ENCODE data around the gene TPSD1. TPM values are rescaled to one million over a fixed set of nuclear protein-coding genes. Genes with fewer than 3 reads are reported as not detected.

The TPSD1 gene
- total and polyA plus RNA-seq, 2 donors (not counting 1 experiment from before 2014, with no cell fraction given) = not detected

DNA sequence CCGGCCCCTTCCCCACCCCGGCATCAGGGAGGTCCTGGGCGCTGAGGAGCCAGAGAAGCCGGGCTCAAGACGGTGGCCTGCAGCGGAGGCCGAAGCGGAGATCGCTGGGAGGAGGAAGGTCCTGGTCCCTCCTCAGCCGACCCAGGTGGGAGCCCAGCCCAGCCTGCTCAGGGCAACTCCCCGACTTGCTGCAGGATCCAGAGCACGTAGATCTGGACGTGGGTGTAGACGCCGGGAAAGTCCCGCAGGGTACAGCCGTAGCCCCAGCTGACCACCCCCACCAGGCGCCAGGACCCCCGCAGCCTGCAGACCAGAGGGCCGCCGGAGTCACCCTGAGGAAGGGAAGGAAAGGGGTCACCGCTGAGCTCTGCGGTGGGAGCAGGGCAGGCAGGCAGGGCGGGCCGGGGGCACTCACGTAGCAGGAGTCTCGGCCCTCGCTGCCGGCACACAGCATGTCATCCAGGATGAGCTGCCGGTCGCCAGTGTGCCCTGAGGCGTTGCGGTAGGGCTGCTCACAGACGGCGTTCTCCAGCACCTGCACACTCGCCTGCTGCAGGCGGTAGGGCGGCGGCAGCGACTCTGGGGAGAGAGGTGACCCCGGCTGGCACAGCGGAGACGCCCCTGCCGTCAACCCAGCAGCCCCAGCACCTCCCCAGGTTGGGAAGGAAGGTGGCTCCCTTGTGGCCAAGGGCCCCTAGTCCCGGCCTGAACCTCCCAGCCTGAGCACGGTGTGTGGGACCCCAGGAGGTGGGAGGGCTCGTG, 5.4 kb downstream of the TPSD1 start:
- Histone ChIP-seq H3K79me2 (ENCODE audit: control insufficient read depth, insufficient read depth, low read length) (no peaks in the 10 kb centered on the region), H4K20me1 (ENCODE audit: control insufficient read depth, insufficient read depth, low read length, poor library complexity, severe bottlenecking) (no peaks in the 10 kb centered on the region), H3K27ac (ENCODE audit: low read length in 2 of 2) (no peak overlapping the region), H2AFZ (ENCODE audit: insufficient read depth, low read depth, low read length, poor library complexity, severe bottlenecking) (no peak overlapping the region), H3K36me3 (replicated peaks in 1 of 2; ENCODE audit: control extremely low read depth in 1 of 2, control insufficient read depth in 1 of 2, extremely low read depth in 1 of 2, insufficient read depth in 2 of 2, low read length in 1 of 2) (no peaks in the 10 kb centered on the region), H3K9ac (ENCODE audit: low read length) (no peak overlapping the region), H3K9me3 (ENCODE audit: control extremely low read depth in 1 of 3, control insufficient read depth in 2 of 3, insufficient read depth in 1 of 3, low read length in 2 of 3) (peaks cover 0 to 8% (median 0%) of the 10 kb centered on the region in 3 donors), H3K4me2 (replicated peaks; ENCODE audit: low read depth, low read length, poor library complexity, severe bottlenecking) (no peak overlapping the region), H3K27me3 (replicated peaks in 1 of 4; ENCODE audit: control extremely low read depth in 1 of 4, control insufficient read depth in 3 of 4, insufficient read depth in 4 of 4, low read length in 3 of 4) (peaks cover 0 to 60% (median 12%) of the 10 kb centered on the region in 4 experiments), H3K4me3 (ENCODE audit: control extremely low read depth in 1 of 5, extremely low read depth in 1 of 5, insufficient read depth in 1 of 5, low read depth in 2 of 5, low read length in 4 of 5) (no peak overlapping the region), H3K4me1 (ENCODE audit: control insufficient read depth in 2 of 2, insufficient read depth in 2 of 2, low read length in 2 of 2) (peaks cover 6 to 8% of the 10 kb centered on the region in 2 donors)
- intact Hi-C loops (cut with micrococcal nuclease) = no loop called here
- POLR2A ChIA-PET = interaction anchor here (0.7 kb wide), 1 partner anchor 1506 kb away, joined by 4 read pairs; no protein-coding TSS in a partner anchor
- no peak for TF ChIP-seq EZH2 (IDR thresholded peaks at IDR 0.05; ENCODE audit: borderline replicate concordance, insufficient read depth, low read depth, low read length, poor library complexity, severe bottlenecking)
- TF ChIP-seq, protein P1, sequence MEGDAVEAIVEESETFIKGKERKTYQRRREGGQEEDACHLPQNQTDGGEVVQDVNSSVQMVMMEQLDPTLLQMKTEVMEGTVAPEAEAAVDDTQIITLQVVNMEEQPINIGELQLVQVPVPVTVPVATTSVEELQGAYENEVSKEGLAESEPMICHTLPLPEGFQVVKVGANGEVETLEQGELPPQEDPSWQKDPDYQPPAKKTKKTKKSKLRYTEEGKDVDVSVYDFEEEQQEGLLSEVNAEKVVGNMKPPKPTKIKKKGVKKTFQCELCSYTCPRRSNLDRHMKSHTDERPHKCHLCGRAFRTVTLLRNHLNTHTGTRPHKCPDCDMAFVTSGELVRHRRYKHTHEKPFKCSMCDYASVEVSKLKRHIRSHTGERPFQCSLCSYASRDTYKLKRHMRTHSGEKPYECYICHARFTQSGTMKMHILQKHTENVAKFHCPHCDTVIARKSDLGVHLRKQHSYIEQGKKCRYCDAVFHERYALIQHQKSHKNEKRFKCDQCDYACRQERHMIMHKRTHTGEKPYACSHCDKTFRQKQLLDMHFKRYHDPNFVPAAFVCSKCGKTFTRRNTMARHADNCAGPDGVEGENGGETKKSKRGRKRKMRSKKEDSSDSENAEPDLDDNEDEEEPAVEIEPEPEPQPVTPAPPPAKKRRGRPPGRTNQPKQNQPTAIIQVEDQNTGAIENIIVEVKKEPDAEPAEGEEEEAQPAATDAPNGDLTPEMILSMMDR (IDR thresholded peaks at IDR 0.05) = no peak
- H3K9me3 Mint-ChIP-seq (ENCODE audit: insufficient read depth) = peaks cover 5% of the 10 kb centered on the region
- DNase-seq (no peak), ATAC-seq (ENCODE audit: low read depth) (no peak)
- H3K27ac Mint-ChIP-seq = no peak overlapping the region
- H3K4me3 Mint-ChIP-seq = no peak overlapping the region
- H3K4me1 Mint-ChIP-seq = peaks cover 4% of the 10 kb centered on the region
- peaks cover 21% of the 10 kb centered on the region for H3K27me3 Mint-ChIP-seq
- WGBS (ENCODE audit: insufficient coverage) = 24% methylated on average over 35 of the region's 47 CpGs
- CTCF ChIA-PET = no interaction called here

DNA sequence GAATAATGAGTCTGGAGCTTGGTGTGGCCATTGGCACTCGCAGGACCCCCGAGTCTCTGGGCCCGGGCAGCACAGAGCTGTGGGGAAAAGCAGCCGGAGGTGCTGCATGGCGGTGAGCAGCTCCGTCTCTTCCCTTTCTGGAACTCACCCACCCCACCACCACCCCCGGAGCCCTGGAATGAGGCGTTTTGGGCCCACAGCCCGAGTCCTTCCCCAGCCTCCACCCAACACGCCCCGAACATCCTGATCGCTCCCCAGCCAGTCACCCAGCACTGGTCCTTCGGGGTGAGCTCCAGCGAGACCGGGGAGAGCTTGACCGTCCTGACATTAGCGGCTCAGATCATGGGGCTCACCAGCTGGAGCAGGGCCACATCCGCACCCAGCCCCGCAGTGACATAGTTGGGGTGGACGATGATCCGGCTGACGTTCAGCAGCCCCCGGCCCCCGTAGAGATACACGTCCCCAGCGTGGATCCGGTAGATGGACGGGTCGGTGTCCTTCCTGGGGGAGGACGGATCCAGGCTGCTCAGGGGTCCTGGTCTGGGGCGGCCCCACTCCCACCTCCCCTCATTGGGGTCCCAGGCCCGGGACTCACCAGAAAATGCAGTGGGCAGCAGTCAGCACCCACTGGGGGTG, 6.5 kb downstream of the TPSD1 start:
- CTCF ChIA-PET = no interaction called here
- H3K27ac Mint-ChIP-seq = no peak overlapping the region
- peaks cover 5% of the 10 kb centered on the region for H3K9me3 Mint-ChIP-seq (ENCODE audit: insufficient read depth)
- H3K4me3 ChIP-seq (ENCODE audit: control extremely low read depth in 1 of 5, extremely low read depth in 1 of 5, insufficient read depth in 1 of 5, low read depth in 2 of 5, low read length in 4 of 5) = no peak overlapping the region
- no peak overlapping the region for H2AFZ ChIP-seq (ENCODE audit: insufficient read depth, low read depth, low read length, poor library complexity, severe bottlenecking)
- H3K27me3 Mint-ChIP-seq = peaks cover 18% of the 10 kb centered on the region
- no peaks in the 10 kb centered on the region for H3K79me2 ChIP-seq (ENCODE audit: control insufficient read depth, insufficient read depth, low read length)
- ATAC-seq (ENCODE audit: low read depth) (no peak), DNase-seq (no peak)
- POLR2A ChIA-PET = no interaction called here
- H3K36me3 ChIP-seq (replicated peaks in 1 of 2; ENCODE audit: control extremely low read depth in 1 of 2, control insufficient read depth in 1 of 2, extremely low read depth in 1 of 2, insufficient read depth in 2 of 2, low read length in 1 of 2) = no peaks in the 10 kb centered on the region
- no peak overlapping the region for H3K4me3 Mint-ChIP-seq
- WGBS (ENCODE audit: insufficient coverage) = 90% methylated on average over 30 of the region's 32 CpGs
- H3K27ac ChIP-seq (ENCODE audit: low read length in 2 of 2) = no peak overlapping the region
- H3K9me3 ChIP-seq (ENCODE audit: control extremely low read depth in 1 of 3, control insufficient read depth in 2 of 3, insufficient read depth in 1 of 3, low read length in 2 of 3) = peaks cover 0 to 8% (median 0%) of the 10 kb centered on the region in 3 donors
- peaks cover 6 to 8% of the 10 kb centered on the region in 2 donors for H3K4me1 ChIP-seq (ENCODE audit: control insufficient read depth in 2 of 2, insufficient read depth in 2 of 2, low read length in 2 of 2)
- no peak overlapping the region for H3K4me2 ChIP-seq (replicated peaks; ENCODE audit: low read depth, low read length, poor library complexity, severe bottlenecking)
- no peaks in the 10 kb centered on the region for H4K20me1 ChIP-seq (ENCODE audit: control insufficient read depth, insufficient read depth, low read length, poor library complexity, severe bottlenecking)
- TF ChIP-seq, protein P1 (IDR thresholded peaks at IDR 0.05) = no peak
- TF ChIP-seq EZH2 (IDR thresholded peaks at IDR 0.05; ENCODE audit: borderline replicate concordance, insufficient read depth, low read depth, low read length, poor library complexity, severe bottlenecking) = no peak
- H3K9ac ChIP-seq (ENCODE audit: low read length) = no peak overlapping the region
- intact Hi-C loops (cut with micrococcal nuclease) = no loop called here
- H3K4me1 Mint-ChIP-seq = peaks cover 4% of the 10 kb centered on the region
- peaks cover 0 to 55% (median 12%) of the 10 kb centered on the region in 4 experiments for H3K27me3 ChIP-seq (replicated peaks in 1 of 4; ENCODE audit: control extremely low read depth in 1 of 4, control insufficient read depth in 3 of 4, insufficient read depth in 4 of 4, low read length in 3 of 4)
